Nephron progenitor cell (in vitro differentiated cells): ENCODE data around the gene RNF111.

Source experiments
- DNase-seq: peaks from one replicate; pipeline ENCODE4 v3.0.0; 2021
- H3K27ac Mint-ChIP-seq: 2 replicates; pipeline ENCODE4 v1.8.0; 2021; ENCODE audit warnings: mild to moderate bottlenecking, moderate library complexity, mixed read lengths
- H3K27me3 Mint-ChIP-seq: 2 replicates; pipeline ENCODE4 v1.8.0; 2021; ENCODE audit warnings: mild to moderate bottlenecking, low read depth, mixed read lengths; ENCODE audit not compliant: poor library complexity
- H3K36me3 Mint-ChIP-seq: 2 replicates; pipeline ENCODE4 v1.8.0; 2021; ENCODE audit warnings: low read depth, mixed read lengths
- H3K4me1 Mint-ChIP-seq: 2 replicates; pipeline ENCODE4 v1.8.0; 2021; ENCODE audit warnings: mixed read lengths
- H3K4me3 Mint-ChIP-seq: 2 replicates; pipeline ENCODE4 v1.8.0; 2021; ENCODE audit warnings: mild to moderate bottlenecking, moderate library complexity, mixed read lengths
- H3K9me3 Mint-ChIP-seq: 2 replicates; pipeline ENCODE4 v1.8.0; 2021; ENCODE audit warnings: mild to moderate bottlenecking, moderate library complexity, mixed read lengths
- TF ChIP-seq, protein P1 (sequence below): fragments of 200-600 bp; sonication (generic); IDR thresholded peaks from 2 replicates; pipeline ENCODE4 v1.5.0; 2021; ENCODE audit warnings: antibody characterized with exemption

RNF111 gene

GRCh38 chr15:58980351-58980939, 7.0 kb upstream of the RNF111 start:
- no peak for DNase-seq
- no peaks in the 10 kb centered on the region for H3K4me1 Mint-ChIP-seq
- H3K27me3 Mint-ChIP-seq, result peaks cover 40% of the 10 kb centered on the region
- no peak overlapping the region for H3K27ac Mint-ChIP-seq
- H3K9me3 Mint-ChIP-seq, result no peaks in the 10 kb centered on the region
- TF ChIP-seq, protein P1, sequence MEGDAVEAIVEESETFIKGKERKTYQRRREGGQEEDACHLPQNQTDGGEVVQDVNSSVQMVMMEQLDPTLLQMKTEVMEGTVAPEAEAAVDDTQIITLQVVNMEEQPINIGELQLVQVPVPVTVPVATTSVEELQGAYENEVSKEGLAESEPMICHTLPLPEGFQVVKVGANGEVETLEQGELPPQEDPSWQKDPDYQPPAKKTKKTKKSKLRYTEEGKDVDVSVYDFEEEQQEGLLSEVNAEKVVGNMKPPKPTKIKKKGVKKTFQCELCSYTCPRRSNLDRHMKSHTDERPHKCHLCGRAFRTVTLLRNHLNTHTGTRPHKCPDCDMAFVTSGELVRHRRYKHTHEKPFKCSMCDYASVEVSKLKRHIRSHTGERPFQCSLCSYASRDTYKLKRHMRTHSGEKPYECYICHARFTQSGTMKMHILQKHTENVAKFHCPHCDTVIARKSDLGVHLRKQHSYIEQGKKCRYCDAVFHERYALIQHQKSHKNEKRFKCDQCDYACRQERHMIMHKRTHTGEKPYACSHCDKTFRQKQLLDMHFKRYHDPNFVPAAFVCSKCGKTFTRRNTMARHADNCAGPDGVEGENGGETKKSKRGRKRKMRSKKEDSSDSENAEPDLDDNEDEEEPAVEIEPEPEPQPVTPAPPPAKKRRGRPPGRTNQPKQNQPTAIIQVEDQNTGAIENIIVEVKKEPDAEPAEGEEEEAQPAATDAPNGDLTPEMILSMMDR, result peak; percentile 46
- H3K36me3 Mint-ChIP-seq, result no peaks in the 10 kb centered on the region
- H3K4me3 Mint-ChIP-seq, result no peak overlapping the region

DNA sequence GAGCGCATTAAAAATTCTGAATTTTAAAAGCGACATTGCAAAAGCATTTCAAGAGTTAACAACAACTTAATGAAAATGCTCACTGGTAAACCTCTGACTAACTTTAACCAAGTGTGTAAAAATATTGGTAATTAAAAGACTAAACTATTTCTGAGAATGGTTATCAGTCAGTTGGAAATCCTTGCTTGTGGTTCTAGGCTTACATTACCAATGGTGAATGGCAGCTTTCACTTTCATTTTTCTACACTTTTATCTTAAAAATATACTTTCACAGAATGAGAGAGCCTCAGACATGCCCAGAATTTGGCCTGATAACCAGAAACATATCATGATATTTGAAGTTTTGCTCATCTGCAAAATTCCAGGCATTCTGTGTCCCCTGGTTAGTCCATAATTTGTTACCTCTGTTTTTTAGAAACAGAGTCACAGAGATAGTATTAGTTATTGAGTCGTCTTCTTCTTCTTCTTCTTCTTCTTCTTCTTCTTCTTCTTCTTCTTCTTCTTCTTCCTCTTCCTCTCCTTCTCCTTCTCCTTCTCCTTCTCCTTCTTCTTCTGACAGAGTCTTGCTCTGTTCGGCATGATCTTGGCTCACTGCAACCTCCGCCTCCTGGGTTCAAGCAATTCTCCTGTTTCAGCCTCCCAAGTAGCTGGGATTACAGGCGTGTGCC, 5.5 kb upstream of the RNF111 start:
- H3K4me3 Mint-ChIP-seq, result no peak overlapping the region
- no peak for DNase-seq
- H3K36me3 Mint-ChIP-seq, result no peaks in the 10 kb centered on the region
- TF ChIP-seq, protein P1, result no peak
- H3K4me1 Mint-ChIP-seq, result no peaks in the 10 kb centered on the region
- H3K27me3 Mint-ChIP-seq, result peaks cover 45% of the 10 kb centered on the region
- H3K9me3 Mint-ChIP-seq, result no peaks in the 10 kb centered on the region
- H3K27ac Mint-ChIP-seq, result no peak overlapping the region

- Mint-ChIP-seq H3K27ac (no peak overlapping the region), H3K36me3 (no peaks in the 10 kb centered on the region)
Observed at GRCh38 chr15:58983261-58983660, 4.2 kb upstream of the RNF111 start.

DNA sequence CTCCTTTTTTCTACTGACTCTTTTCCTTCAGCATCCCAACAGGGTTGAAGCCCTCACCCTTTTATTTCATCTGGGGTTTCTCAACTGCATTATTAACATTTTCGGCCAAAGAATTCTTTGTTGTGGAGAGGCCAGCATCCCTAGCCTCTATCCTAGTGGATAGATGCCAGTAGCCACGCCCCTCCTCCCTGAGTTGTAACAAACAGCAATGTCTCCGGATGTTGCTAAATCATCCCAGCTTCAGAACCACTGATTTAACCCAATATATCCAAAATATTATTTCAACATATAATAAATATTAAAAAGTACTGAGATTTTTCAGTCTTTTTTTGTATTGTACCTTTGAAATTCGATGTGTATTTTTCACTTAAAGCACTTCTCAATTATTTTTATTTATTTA, 2.0 kb upstream of the RNF111 start:
- Mint-ChIP-seq H3K36me3 (peaks cover 12% of the 10 kb centered on the region), H3K27ac (no peak overlapping the region), H3K4me1 (peaks cover 29% of the 10 kb centered on the region), H3K4me3 (no peak overlapping the region), H3K27me3 (peaks cover 42% of the 10 kb centered on the region), H3K9me3 (no peaks in the 10 kb centered on the region)
- DNase-seq, result no peak
- TF ChIP-seq, protein P1, result no peak

More at GRCh38 chr15:58983261-58983660, 4.2 kb upstream of the RNF111 start:
- DNase-seq, result no peak
- no peaks in the 10 kb centered on the region for H3K9me3 Mint-ChIP-seq
- H3K4me1 Mint-ChIP-seq, result peaks cover 7% of the 10 kb centered on the region
- TF ChIP-seq, protein P1, result no peak
- H3K4me3 Mint-ChIP-seq, result no peak overlapping the region
- peaks cover 42% of the 10 kb centered on the region for H3K27me3 Mint-ChIP-seq

DNA sequence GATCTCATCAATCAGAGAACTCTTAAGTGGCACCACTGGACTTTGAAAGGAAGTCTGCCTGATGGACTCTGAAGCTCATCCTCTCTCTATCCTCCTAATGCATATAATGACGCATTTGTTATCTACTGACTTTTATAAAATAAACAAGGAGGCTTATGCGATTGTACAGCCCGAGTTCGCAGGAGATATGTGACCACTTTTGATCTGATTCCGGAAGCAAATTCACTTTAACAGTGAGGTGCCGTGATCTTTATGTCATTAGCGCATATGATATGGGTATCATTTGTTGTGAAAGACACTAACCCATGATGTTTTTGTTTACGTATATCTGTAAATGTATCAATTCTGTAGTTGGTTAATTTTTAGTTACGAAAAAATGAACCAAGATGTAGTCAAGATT, 427 bp upstream of the RNF111 start:
- DNase-seq, result no peak

More for the DNA sequence above, 427 bp upstream of the RNF111 start:
- TF ChIP-seq, protein P1, result no peak
- Mint-ChIP-seq H3K27me3 (peaks cover 32% of the 10 kb centered on the region), H3K27ac (peak overlapping the region; percentile 99), H3K36me3 (peaks cover 27% of the 10 kb centered on the region), H3K9me3 (peaks cover 3% of the 10 kb centered on the region), H3K4me1 (peaks cover 41% of the 10 kb centered on the region), H3K4me3 (peak overlapping the region; percentile 97)
